Measurements from ENCODE around the gene ZNF804B. TPM values are rescaled to one million over a fixed set of nuclear protein-coding genes. Genes with fewer than 3 reads are reported as not detected.

ZNF804B gene
- total RNA-seq, 1 experiment from 2014 or later, result not detected

- Histone ChIP-seq H3K79me2 (ENCODE audit: low read depth) (no peaks in the 10 kb centered on the region), H3K4me3 (no peak overlapping the region), H4K20me1 (ENCODE audit: insufficient read depth) (no peaks in the 10 kb centered on the region), H3K27me3 (ENCODE audit: insufficient read depth, low read depth) (no peaks in the 10 kb centered on the region), H2AFZ (no peak overlapping the region), H3K27ac (no peak overlapping the region), H3F3A (ENCODE audit: insufficient read depth, low read depth) (no peaks in the 10 kb centered on the region), H3K4me2 (no peak overlapping the region), H3K4me1 (replicated peaks; ENCODE audit: insufficient read depth) (no peaks in the 10 kb centered on the region), H3K9me2 (ENCODE audit: insufficient read depth) (no peaks in the 10 kb centered on the region), H3K36me3 (ENCODE audit: low read depth) (no peaks in the 10 kb centered on the region), H3K9me3 (ENCODE audit: insufficient read depth, low read depth) (no peaks in the 10 kb centered on the region)
- no peak for TF ChIP-seq EZH2 (IDR thresholded peaks at IDR 0.05; ENCODE audit: low read depth)
- no peak for TF ChIP-seq CTCF (conservative IDR thresholded peaks at IDR 0.05)
- ChIA-PET CTCF (no interaction called here), POLR2A (ENCODE audit: unreplicated experiment) (no interaction called here)
- no TSS peak for BruUV-seq (replicated peaks)
- no peak for DNase-seq
- intact Hi-C loops (cut with micrococcal nuclease; ENCODE audit: unreplicated experiment), result no loop called here
Observed at GRCh38 chr7:88969167-88969566, 209.7 kb downstream of the ZNF804B start.

GRCh38 chr7:88985295-88985694 lies 225.8 kb downstream of the ZNF804B start:
- no peaks in the 10 kb centered on the region for H4K20me1 ChIP-seq (ENCODE audit: insufficient read depth)
- no peaks in the 10 kb centered on the region for H3K36me3 ChIP-seq (ENCODE audit: low read depth)
- H3K4me1 ChIP-seq (replicated peaks; ENCODE audit: insufficient read depth), result no peaks in the 10 kb centered on the region
- H2AFZ ChIP-seq, result no peak overlapping the region
- intact Hi-C loops (cut with micrococcal nuclease; ENCODE audit: unreplicated experiment), result no loop called here
- BruUV-seq (replicated peaks), result no TSS peak
- no peaks in the 10 kb centered on the region for H3K27me3 ChIP-seq (ENCODE audit: insufficient read depth, low read depth)
- TF ChIP-seq CTCF (conservative IDR thresholded peaks at IDR 0.05) (no peak), EZH2 (IDR thresholded peaks at IDR 0.05; ENCODE audit: low read depth) (no peak)
- no peaks in the 10 kb centered on the region for H3F3A ChIP-seq (ENCODE audit: insufficient read depth, low read depth)
- no peaks in the 10 kb centered on the region for H3K79me2 ChIP-seq (ENCODE audit: low read depth)
- H3K27ac ChIP-seq, result no peak overlapping the region
- no peak overlapping the region for H3K4me3 ChIP-seq
- ChIA-PET CTCF (no interaction called here), POLR2A (ENCODE audit: unreplicated experiment) (interaction anchor here (0.5 kb wide), 1 partner anchor 803 kb away, joined by 5 read pairs; no protein-coding TSS in a partner anchor)
- H3K9me3 ChIP-seq (ENCODE audit: insufficient read depth, low read depth), result no peaks in the 10 kb centered on the region
- no peaks in the 10 kb centered on the region for H3K9me2 ChIP-seq (ENCODE audit: insufficient read depth)
- no peak overlapping the region for H3K4me2 ChIP-seq
- DNase-seq, result no peak

- H3K27me3 ChIP-seq (ENCODE audit: insufficient read depth, low read depth), result no peaks in the 10 kb centered on the region
- H3K79me2 ChIP-seq (ENCODE audit: low read depth), result no peaks in the 10 kb centered on the region
- POLR2A ChIA-PET (ENCODE audit: unreplicated experiment), result no interaction called here
- no peaks in the 10 kb centered on the region for H3K9me2 ChIP-seq (ENCODE audit: insufficient read depth)
- CTCF ChIA-PET, result no interaction called here
- no peak overlapping the region for H3K4me2 ChIP-seq
- H3K4me1 ChIP-seq (replicated peaks; ENCODE audit: insufficient read depth), result no peaks in the 10 kb centered on the region
- no peak overlapping the region for H3K27ac ChIP-seq
- H3F3A ChIP-seq (ENCODE audit: insufficient read depth, low read depth), result no peaks in the 10 kb centered on the region
- no peak for TF ChIP-seq EZH2 (IDR thresholded peaks at IDR 0.05; ENCODE audit: low read depth)
- BruUV-seq (replicated peaks), result no TSS peak
- DNase-seq, result no peak
- H4K20me1 ChIP-seq (ENCODE audit: insufficient read depth), result no peaks in the 10 kb centered on the region
- no peaks in the 10 kb centered on the region for H3K36me3 ChIP-seq (ENCODE audit: low read depth)
- no peaks in the 10 kb centered on the region for H3K9me3 ChIP-seq (ENCODE audit: insufficient read depth, low read depth)
- no peak overlapping the region for H2AFZ ChIP-seq
- no peak overlapping the region for H3K4me3 ChIP-seq
- intact Hi-C loops (cut with micrococcal nuclease; ENCODE audit: unreplicated experiment), result no loop called here
Observed at GRCh38 chr7:89001306-89001705, 241.8 kb downstream of the ZNF804B start.
